Activated naive CD8-positive, alpha-beta T cell treated with anti-CD3 and anti-CD28 coated beads, Interleukin-2, amount 10 ng/mL, durations not matched to agents 7 days and 5 days (primary cell): ENCODE data around the gene NACC2. TPM values are rescaled to one million over a fixed set of nuclear protein-coding genes. Genes with fewer than 3 reads are reported as not detected.
A peak's percentile ranks its signal among the peaks of the same experiment; 100 is the strongest.

Experiments
- ATAC-seq: fragments of 150-1000 bp; cut with Tn5 transposase; one replicate; pipeline ENCODE4 v1.10.0; 2021; ENCODE audit warnings: low read depth, moderate library complexity
- POLR2A ChIA-PET: fragments of 350-600 bp; sonication (Branson Sonifier 250); formaldehyde crosslinking; loops from one replicate; lab custom pipeline; 2021; ENCODE audit warnings: antibody characterized with exemption; lab: Charles Lee
- DNase-seq: peaks from one replicate; pipeline ENCODE4 v3.0.0; 2021
- H3K27ac Mint-ChIP-seq: one replicate; pipeline ENCODE4 v1.8.0; 2022; ENCODE audit warnings: mild to moderate bottlenecking, mixed read lengths
- H3K27me3 Mint-ChIP-seq: one replicate; pipeline ENCODE4 v1.8.0; 2022; ENCODE audit warnings: mild to moderate bottlenecking, moderate library complexity, mixed read lengths
- H3K36me3 Mint-ChIP-seq: one replicate; pipeline ENCODE4 v1.8.0; 2021; ENCODE audit warnings: mild to moderate bottlenecking, mixed read lengths
- H3K4me1 Mint-ChIP-seq: one replicate; pipeline ENCODE4 v1.8.0; 2021; ENCODE audit warnings: mixed read lengths
- H3K4me3 Mint-ChIP-seq: one replicate; pipeline ENCODE4 v1.8.0; 2022; ENCODE audit warnings: mild to moderate bottlenecking, moderate library complexity, mixed read lengths
- H3K9me3 Mint-ChIP-seq: one replicate; pipeline ENCODE4 v1.8.0; 2021; ENCODE audit warnings: mixed read lengths
- total RNA-seq, 2 experiments: library from RNA; stranded (reverse); gene quantifications; one replicate each; pipeline ENCODE4 v1.2.3, GENCODE V29; 2021

NACC2 gene
- total RNA-seq, 2 experiments from 2014 or later: 10.5 to 11.2 TPM

DNA sequence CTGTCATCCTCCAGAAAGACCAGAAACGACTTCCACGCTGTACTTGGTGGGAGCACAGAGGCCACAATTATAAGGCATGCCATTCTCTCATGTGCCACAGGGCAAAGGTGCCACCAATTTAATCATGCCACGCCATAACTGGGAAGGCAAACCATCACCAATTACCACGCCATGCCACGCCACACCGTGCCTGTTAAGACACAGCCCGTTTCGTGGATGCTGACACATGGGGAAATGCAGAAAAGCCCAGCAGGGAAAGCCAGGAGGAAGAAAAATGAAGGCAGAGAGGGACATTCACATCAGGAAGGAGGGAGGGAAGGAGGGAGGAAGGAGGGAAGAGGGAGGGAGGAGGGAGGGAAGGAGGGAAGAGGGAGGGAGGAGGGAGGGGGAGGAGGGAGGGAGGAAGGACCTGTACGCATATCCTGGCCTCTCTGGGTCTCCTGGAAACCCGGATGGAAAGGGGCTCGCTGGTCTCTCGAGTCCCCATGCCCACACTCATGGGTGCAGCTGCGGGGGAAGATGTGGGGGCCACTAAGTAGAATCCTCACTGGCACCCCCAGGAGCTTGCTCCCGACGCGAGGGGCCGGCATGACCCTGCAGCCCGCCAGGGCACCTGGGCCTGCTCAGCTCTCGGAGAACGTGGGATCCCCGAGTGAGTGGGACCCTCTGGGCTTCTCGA, 72.2 kb downstream of the NACC2 start:
- Mint-ChIP-seq H3K27ac (no peak overlapping the region), H3K4me3 (no peak overlapping the region), H3K4me1 (no peaks in the 10 kb centered on the region), H3K36me3 (peaks cover 4% of the 10 kb centered on the region), H3K9me3 (no peaks in the 10 kb centered on the region), H3K27me3 (no peaks in the 10 kb centered on the region)
- ATAC-seq (no peak), DNase-seq (no peak)
- POLR2A ChIA-PET: no interaction called here

DNA sequence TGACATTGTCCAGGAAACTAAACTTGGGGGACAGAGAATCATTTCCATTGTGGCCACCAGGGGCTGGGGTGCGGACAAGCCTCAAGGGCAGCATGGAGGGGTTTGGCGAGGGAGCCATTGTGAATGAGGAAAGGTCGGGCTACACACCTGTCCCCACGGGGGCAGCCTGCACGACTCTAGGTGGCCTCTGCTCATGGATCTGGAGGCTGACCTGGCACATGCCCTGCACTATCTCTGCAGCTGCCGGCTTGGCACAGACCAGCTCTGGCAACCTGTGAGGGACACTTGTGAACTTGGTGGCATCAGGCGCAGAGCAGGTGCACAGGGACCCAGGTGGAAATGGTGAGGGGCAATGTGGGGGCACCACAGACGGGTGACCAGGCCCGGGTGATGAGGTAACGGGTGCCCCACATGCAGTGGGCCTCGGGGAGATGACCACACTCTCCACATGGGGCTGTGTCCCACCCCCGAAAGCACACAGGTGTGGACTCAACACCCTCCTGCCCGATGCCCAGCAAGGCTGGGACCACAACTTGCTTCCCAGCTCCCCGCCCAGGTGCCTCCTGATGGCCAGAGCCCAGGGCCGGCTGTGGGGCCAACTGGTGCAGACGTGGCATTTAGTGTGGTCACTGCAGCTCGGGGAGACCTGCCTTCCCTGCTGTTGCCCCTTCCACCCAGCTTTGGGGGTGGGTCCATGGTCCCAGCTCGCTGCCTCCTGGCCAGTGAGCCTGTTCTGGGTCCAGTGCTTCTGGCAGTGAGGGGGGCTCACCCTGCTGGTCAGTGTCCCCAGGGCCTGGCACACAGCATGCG, 73.0 kb downstream of the NACC2 start:
- Mint-ChIP-seq H3K27me3 (no peaks in the 10 kb centered on the region), H3K9me3 (no peaks in the 10 kb centered on the region), H3K4me3 (no peak overlapping the region), H3K4me1 (no peaks in the 10 kb centered on the region), H3K27ac (no peak overlapping the region), H3K36me3 (peaks cover 4% of the 10 kb centered on the region)
- DNase-seq (no peak), ATAC-seq (no peak)
- POLR2A ChIA-PET: no interaction called here

DNA sequence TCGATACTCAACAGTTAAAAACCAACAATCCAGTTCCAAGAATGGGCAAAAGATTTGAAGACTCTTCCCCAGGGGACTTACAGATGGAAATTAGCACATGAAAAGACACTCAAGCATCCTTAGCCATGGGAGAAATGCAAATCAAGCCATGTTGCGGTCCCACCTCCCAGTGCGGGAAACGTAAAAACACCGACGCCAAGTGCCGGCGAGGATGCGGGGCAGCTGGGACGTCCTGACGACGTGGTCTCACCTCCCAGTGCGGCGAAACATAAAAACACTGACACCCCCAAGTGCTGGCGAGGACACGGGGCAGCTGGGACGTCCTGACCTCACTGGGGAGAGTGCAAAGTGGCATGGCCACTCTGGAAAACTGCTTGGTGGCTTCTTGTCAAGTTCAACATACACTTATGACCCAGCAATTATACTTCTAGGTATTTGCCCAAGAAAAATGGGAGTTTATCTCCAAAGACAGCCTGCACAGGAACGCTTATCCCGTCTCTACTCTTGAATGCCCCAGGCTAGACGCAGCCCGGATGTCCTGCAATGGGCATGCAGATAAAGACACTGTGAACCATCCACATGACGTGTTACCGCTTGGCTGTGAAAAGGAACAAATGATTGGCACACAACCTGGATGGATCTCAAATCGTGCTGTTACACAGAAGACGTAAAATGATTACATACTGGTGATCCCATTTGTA, 73.8 kb downstream of the NACC2 start:
- Mint-ChIP-seq H3K27me3 (no peaks in the 10 kb centered on the region), H3K9me3 (no peaks in the 10 kb centered on the region), H3K36me3 (peaks cover under 1% of the 10 kb centered on the region), H3K4me3 (no peak overlapping the region), H3K4me1 (no peaks in the 10 kb centered on the region), H3K27ac (no peak overlapping the region)
- DNase-seq: no peak
- no peak for ATAC-seq
- POLR2A ChIA-PET: no interaction called here

DNA sequence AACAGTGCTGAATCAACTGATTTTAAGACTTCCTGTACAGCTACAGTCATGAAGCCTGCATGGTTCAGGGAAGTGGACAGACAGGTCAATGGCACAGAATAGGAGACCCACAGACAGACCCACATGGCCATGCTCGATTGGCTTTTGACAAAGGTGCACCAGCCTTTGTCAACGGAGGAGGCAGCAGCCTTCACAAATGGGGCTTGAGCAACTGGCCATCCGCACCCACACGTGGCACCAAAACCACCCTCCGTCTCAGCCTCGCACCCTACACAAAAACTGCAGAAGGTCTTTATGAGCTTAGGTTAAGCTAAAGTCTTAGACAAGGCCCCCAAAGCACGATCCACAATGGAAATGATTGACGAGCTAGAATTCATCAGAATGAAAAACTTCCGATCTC, 74.4 kb downstream of the NACC2 start:
- POLR2A ChIA-PET: no interaction called here
- no peak overlapping the region for H3K27ac Mint-ChIP-seq
- H3K4me3 Mint-ChIP-seq: no peak overlapping the region
- no peaks in the 10 kb centered on the region for H3K27me3 Mint-ChIP-seq
- H3K9me3 Mint-ChIP-seq: no peaks in the 10 kb centered on the region
- DNase-seq: no peak
- no peaks in the 10 kb centered on the region for H3K36me3 Mint-ChIP-seq
- H3K4me1 Mint-ChIP-seq: no peaks in the 10 kb centered on the region
- ATAC-seq: no peak

DNA sequence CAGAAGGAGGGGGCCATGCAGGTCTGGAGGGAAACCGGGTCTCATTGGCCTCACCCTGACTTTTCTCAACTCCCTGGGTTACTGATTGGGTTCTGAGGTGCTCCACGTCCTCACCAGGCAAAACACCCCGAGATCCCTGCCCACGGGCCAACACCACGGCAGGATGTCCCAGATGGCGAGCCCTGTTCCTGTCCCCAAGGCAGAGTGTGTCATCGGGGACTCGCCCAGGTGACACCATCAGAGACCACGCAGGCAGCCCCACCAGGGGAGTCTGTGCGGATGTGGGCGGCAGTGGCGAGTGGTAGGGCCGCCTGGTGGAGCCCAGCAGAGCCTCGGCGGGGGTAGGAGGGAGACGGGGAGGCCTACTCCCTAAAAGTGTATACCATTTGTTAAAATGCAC, 74.9 kb downstream of the NACC2 start:
- DNase-seq: no peak
- Mint-ChIP-seq H3K27ac (no peak overlapping the region), H3K4me3 (no peak overlapping the region), H3K36me3 (no peaks in the 10 kb centered on the region), H3K4me1 (no peaks in the 10 kb centered on the region), H3K27me3 (no peaks in the 10 kb centered on the region), H3K9me3 (no peaks in the 10 kb centered on the region)
- no peak for ATAC-seq
- POLR2A ChIA-PET: no interaction called here

DNA sequence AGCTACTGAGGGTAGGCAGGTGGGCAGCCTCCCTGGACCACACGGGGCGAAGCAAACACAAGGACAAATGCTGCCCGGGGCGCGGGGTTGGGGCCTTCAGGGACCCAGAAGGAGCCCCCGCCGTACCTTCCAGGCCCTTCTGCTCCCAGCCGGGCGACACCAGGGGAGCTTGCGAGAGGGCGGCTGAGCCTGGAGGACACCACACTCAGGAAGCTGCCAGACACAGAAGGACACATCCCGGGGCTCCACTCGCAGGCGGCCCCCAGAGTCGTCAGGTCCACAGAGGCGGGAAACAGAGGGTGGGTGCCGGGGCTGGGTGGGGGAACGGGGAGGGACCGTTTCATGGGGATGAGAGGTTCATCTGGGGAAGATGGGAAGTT, 75.4 kb downstream of the NACC2 start:
- Mint-ChIP-seq H3K4me1 (no peaks in the 10 kb centered on the region), H3K27ac (no peak overlapping the region), H3K36me3 (no peaks in the 10 kb centered on the region), H3K9me3 (no peaks in the 10 kb centered on the region), H3K27me3 (no peaks in the 10 kb centered on the region), H3K4me3 (no peak overlapping the region)
- no peak for DNase-seq
- no peak for ATAC-seq
- POLR2A ChIA-PET: no interaction called here

DNA sequence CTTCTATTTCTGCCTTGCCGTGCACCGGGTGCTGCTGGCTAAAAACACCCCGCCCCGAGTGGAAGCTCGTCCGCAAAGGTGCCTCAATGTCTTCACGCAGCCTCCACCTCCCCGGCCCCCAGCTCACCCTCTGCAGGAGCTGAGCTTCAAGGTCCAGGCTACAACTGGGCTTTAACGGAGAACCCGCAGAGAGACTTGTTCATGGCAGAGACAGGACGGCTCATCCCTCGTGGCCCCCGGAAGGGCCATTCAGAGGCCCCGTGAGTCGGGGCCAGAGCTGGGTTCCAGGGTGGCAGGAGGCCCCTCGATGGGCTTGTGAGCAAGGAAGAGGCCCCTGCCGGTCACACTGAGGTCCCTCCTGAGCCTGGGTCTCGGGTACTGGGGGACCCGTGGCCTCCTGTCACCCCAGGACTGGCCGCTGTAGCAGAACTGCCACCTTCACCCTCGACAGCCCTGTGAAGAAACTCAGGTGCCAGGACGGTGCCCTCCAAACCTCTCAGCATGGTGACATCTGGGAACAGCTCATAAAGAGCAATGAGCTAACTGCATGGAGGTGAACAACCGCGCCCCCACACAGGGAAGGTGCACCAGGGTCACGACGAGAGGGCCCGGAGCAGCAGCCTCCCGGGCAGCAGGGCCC, 75.9 kb downstream of the NACC2 start:
- DNase-seq: no peak

DNA sequence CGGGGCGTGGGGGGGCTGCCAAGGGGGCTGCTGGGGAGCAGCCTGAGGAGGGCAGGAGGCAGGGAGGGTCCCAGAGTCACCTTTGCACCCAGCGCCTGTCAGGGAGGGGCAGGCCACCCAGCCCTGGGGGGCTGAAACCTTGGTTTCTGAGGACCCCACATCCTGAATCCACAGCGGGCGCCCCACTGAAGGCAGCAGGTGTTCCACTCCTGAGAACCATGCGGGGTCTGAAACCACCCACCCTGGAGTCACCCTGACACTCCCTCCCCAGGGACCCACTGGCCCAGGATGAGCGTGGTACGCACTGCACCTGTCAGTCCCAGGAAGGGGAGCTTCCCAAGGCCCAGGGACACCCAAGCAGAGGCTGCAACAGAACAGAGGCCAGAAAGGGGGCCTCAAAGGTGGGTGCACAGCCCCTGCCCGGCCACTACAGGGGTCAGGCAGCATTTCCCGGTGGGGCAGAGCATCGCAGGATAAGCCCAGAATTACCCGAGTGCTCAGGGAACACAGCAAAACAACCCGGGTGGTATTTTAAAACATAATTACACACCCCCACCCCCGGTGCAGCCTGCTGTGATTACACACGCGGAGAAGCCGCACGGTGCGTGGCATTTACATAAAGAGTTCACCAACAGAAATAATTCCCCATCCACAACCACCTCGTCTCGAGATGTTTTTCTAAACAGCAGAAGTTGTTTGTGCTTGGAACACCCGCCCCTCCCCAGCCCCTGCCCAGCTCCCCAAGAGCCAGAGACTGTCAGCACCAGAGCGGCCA, 76.6 kb downstream of the NACC2 start:
- DNase-seq (no peak), ATAC-seq (no peak)
- H3K27ac Mint-ChIP-seq: no peak overlapping the region
- no peak overlapping the region for H3K4me3 Mint-ChIP-seq
- no peaks in the 10 kb centered on the region for H3K9me3 Mint-ChIP-seq
- no peaks in the 10 kb centered on the region for H3K27me3 Mint-ChIP-seq
- no peaks in the 10 kb centered on the region for H3K4me1 Mint-ChIP-seq
- H3K36me3 Mint-ChIP-seq: no peaks in the 10 kb centered on the region
- POLR2A ChIA-PET: no interaction called here

More for the DNA sequence above, 75.9 kb downstream of the NACC2 start:
- H3K9me3 Mint-ChIP-seq: no peaks in the 10 kb centered on the region
- H3K27me3 Mint-ChIP-seq: no peaks in the 10 kb centered on the region
- H3K4me3 Mint-ChIP-seq: no peak overlapping the region
- ATAC-seq: no peak
- no peak overlapping the region for H3K27ac Mint-ChIP-seq
- no peaks in the 10 kb centered on the region for H3K4me1 Mint-ChIP-seq
- POLR2A ChIA-PET: no interaction called here
- H3K36me3 Mint-ChIP-seq: no peaks in the 10 kb centered on the region

DNA sequence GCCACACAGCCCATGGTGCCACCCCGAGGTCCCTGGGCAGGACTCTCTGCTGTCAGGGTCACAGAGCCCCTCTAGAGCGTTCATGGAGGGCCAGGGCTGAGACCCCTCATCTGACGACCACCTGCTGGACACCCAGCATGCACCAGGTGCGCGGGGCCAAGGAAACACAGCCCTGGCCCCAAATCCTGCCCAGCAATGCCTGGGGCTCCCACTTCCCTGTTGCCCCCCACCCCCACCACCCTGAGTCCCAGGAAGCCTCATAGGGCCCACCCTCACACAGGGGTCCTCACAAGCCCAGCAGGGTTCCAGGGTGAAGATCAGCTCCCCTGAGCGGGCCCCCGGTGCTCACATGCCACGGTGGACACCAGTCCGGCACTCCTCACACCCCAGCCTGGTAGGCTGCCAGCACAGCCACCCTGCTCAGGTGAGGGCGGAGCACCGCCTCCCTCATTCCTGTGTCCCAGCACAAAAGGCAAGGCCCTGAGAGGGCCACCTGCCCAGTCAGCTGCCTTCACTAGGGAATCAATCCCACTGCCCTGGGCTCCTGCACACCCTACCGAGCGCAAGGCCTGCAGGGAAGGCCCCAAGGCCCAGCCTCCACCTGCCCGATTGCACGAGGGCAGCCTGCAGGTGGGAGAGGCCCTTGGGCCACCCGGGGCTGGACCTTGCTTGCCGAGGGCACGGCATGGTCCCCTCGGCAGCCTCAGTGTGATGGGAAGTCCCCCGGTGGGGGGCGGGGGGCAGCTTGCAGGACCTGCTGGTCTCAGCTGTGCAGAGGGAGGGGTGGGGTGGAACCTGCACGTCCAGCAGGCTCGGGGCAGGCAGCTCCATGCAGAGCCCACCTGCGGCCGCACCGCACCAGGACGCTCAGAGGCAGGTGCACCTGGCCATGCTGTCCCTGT, 77.5 kb downstream of the NACC2 start:
- Mint-ChIP-seq H3K27me3 (no peaks in the 10 kb centered on the region), H3K9me3 (no peaks in the 10 kb centered on the region), H3K4me3 (no peak overlapping the region), H3K27ac (no peak overlapping the region), H3K4me1 (no peaks in the 10 kb centered on the region), H3K36me3 (no peaks in the 10 kb centered on the region)
- ATAC-seq (no peak), DNase-seq (peak; percentile 26)
- POLR2A ChIA-PET: no interaction called here

DNA sequence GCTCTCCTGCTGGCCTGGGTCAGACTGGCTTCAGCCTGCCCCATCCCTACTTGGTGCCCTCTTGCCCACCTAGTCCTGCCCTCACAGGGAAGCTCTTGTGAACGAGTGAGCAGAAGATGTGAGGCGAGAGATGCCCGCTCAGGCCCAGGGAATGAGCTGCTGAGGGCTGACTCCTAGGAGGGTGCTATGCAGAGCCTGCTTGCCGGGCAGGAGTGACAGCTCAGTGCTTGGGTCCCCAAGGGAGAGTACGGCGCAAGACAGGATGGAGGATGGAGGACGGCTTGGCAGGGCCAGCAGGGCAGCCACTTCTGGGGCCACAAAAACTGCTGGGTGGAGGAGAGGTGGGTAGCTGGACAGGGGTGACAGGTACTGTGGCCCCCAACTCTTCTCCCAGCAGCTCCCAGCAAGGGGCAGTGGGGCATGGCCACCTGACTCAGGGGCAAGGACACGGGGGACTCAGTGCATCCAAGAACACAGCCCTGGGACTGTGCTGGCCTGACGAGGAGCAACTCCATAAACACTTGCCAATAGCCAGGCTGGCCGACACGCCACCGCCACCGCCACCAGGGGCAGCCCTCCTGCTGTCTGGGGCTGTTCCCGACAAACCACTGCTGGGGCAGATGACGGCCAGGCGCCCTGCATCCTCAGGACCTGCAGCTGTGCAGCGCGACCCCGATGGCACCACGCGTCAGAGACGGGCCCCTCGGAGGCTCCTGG, 78.4 kb downstream of the NACC2 start:
- Mint-ChIP-seq H3K27ac (no peak overlapping the region), H3K4me1 (no peaks in the 10 kb centered on the region), H3K9me3 (no peaks in the 10 kb centered on the region), H3K36me3 (no peaks in the 10 kb centered on the region), H3K4me3 (no peak overlapping the region), H3K27me3 (no peaks in the 10 kb centered on the region)
- POLR2A ChIA-PET: no interaction called here
- DNase-seq (no peak), ATAC-seq (no peak)

DNA sequence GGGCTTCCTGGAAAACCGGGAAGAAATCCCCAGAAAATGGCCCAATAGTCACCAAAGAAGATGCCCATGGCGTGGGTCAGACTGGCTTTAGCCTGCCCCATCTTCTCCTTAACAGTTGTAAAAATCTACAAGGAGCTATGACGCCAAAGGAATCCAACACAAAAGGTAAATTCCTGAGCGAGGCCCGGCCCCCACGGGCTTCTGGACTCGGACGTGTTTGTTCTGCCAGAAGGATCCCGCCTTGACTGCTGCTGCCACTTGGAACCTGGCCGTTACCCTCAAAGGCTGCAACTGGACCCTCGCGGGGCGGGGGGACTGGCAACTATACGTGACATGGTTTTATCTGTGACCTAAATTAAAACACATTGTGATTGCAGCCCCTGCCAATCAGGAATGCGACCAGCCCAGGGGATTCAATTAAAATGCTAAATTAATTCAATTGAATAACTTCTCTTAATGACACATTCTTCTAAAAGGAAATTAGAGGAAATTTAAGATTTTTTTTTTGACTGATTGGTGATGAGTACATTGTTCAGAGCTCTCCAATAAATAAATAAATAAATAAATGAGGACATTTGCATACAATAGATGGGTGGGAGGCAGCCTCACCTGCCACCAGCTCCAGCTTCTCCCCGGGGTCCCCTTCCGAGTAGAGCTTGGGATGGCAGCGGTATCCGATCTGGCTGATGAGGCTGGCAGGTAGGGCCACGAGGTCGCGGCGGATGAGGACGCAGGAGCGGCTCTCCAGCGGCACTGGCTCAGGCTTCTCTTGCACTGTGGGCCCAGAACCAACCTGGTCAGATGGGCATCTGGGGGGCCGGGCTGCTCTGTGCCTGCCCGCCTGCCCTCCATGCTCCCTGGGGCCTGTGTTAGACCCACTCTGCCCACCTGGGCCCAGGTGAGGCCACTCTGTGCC, 79.2 kb downstream of the NACC2 start:
- POLR2A ChIA-PET: no interaction called here
- Mint-ChIP-seq H3K4me1 (no peaks in the 10 kb centered on the region), H3K27ac (no peak overlapping the region), H3K27me3 (no peaks in the 10 kb centered on the region), H3K9me3 (no peaks in the 10 kb centered on the region), H3K4me3 (no peak overlapping the region), H3K36me3 (no peaks in the 10 kb centered on the region)
- DNase-seq (no peak), ATAC-seq (no peak)
